Measurements from ENCODE around the gene SEC61A2. TPM values are rescaled to one million over a fixed set of nuclear protein-coding genes. Genes with fewer than 3 reads are reported as not detected.

Gene SEC61A2
- total and polyA plus RNA-seq, 2 of the 4 experiments (the other 2 are of a cell fraction): 6.8 to 10.3 TPM

GRCh38 chr10:12113627-12114026 lies 15.8 kb upstream of the SEC61A2 start:
- ATAC-seq (ENCODE audit: low read depth): no peak
- CTCF ChIA-PET: no interaction called here

More at GRCh38 chr10:12113627-12114026, 15.8 kb upstream of the SEC61A2 start:
- H3K23ac ChIP-seq (ENCODE audit: low read depth, low read length): no peak overlapping the region
- H4K5ac ChIP-seq (ENCODE audit: low read depth, low read length): no peak overlapping the region
- H3K9me3 ChIP-seq (ENCODE audit: control insufficient read depth, insufficient read depth, low read length): no peaks in the 10 kb centered on the region
- H3K4me2 ChIP-seq (ENCODE audit: low read depth, low read length): no peak overlapping the region
- H2BK5ac ChIP-seq (ENCODE audit: low read depth, low read length, poor library complexity, severe bottlenecking): no peak overlapping the region
- no peak overlapping the region for H2BK20ac ChIP-seq (ENCODE audit: low read depth, low read length)
- H3K18ac ChIP-seq (ENCODE audit: low read depth, low read length): no peak overlapping the region
- intact Hi-C loops (cut with micrococcal nuclease): no loop called here
- POLR2A ChIA-PET (ENCODE audit: unreplicated experiment): no interaction called here
- no TSS peak for BruUV-seq (replicated peaks)
- H2BK120ac ChIP-seq (ENCODE audit: low read depth, low read length): no peak overlapping the region
- H3K27ac ChIP-seq (ENCODE audit: insufficient read depth, low read length): no peak overlapping the region
- H4K20me1 ChIP-seq (ENCODE audit: insufficient read depth, low read length): no peaks in the 10 kb centered on the region
- no peaks in the 10 kb centered on the region for H3K27me3 ChIP-seq (ENCODE audit: control insufficient read depth, insufficient read depth, low read length)
- H3K4me3 ChIP-seq (ENCODE audit: insufficient read depth, low read depth, low read length): no peak overlapping the region
- no peak overlapping the region for H2AK5ac ChIP-seq (ENCODE audit: low read depth, low read length)
- in situ Hi-C loops (cut with MboI; ENCODE audit: low sequenced_read_pairs): no loop called here
- H3K36me3 ChIP-seq (ENCODE audit: control insufficient read depth, insufficient read depth, low read length): peaks cover 22% of the 10 kb centered on the region
- H3K4me1 ChIP-seq (ENCODE audit: control insufficient read depth, insufficient read depth, low read length): no peaks in the 10 kb centered on the region
- TF ChIP-seq, protein P1, sequence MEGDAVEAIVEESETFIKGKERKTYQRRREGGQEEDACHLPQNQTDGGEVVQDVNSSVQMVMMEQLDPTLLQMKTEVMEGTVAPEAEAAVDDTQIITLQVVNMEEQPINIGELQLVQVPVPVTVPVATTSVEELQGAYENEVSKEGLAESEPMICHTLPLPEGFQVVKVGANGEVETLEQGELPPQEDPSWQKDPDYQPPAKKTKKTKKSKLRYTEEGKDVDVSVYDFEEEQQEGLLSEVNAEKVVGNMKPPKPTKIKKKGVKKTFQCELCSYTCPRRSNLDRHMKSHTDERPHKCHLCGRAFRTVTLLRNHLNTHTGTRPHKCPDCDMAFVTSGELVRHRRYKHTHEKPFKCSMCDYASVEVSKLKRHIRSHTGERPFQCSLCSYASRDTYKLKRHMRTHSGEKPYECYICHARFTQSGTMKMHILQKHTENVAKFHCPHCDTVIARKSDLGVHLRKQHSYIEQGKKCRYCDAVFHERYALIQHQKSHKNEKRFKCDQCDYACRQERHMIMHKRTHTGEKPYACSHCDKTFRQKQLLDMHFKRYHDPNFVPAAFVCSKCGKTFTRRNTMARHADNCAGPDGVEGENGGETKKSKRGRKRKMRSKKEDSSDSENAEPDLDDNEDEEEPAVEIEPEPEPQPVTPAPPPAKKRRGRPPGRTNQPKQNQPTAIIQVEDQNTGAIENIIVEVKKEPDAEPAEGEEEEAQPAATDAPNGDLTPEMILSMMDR (conservative IDR thresholded peaks at IDR 0.05; ENCODE audit: low read depth, low read length): no peak
- TF ChIP-seq CHD1 (IDR thresholded peaks at IDR 0.05; ENCODE audit: low read depth, low read length) (no peak), CEBPB (IDR thresholded peaks at IDR 0.05; ENCODE audit: low read depth, low read length) (no peak), RAD21 (IDR thresholded peaks at IDR 0.05; ENCODE audit: low read length) (no peak), MAZ (IDR thresholded peaks at IDR 0.05; ENCODE audit: borderline replicate concordance, low read depth, low read length) (no peak), FOS (IDR thresholded peaks at IDR 0.05; ENCODE audit: low read depth, low read length) (no peak), MXI1 (IDR thresholded peaks at IDR 0.05; ENCODE audit: borderline replicate concordance, low read depth, low read length) (no peak), RCOR1 (IDR thresholded peaks at IDR 0.05; ENCODE audit: insufficient replicate concordance, low read length) (no peak), SMC3 (IDR thresholded peaks at IDR 0.05; ENCODE audit: low read depth, low read length) (no peak), POLR2A (IDR thresholded peaks at IDR 0.05; ENCODE audit: low read depth, low read length) (no peak), BHLHE40 (IDR thresholded peaks at IDR 0.05; ENCODE audit: low read depth, low read length) (no peak), RFX5 (IDR thresholded peaks at IDR 0.05; ENCODE audit: low read depth, low read length) (no peak), MAFK (IDR thresholded peaks at IDR 0.05; ENCODE audit: low read depth, low read length) (no peak), NFE2L2 (IDR thresholded peaks at IDR 0.05; ENCODE audit: low read depth, low read length) (no peak)
- TF ChIP-seq, protein P2, sequence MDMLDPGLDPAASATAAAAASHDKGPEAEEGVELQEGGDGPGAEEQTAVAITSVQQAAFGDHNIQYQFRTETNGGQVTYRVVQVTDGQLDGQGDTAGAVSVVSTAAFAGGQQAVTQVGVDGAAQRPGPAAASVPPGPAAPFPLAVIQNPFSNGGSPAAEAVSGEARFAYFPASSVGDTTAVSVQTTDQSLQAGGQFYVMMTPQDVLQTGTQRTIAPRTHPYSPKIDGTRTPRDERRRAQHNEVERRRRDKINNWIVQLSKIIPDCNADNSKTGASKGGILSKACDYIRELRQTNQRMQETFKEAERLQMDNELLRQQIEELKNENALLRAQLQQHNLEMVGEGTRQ (IDR thresholded peaks at IDR 0.05; ENCODE audit: low read depth, low read length): no peak
- no peak overlapping the region for H2AK9ac ChIP-seq (replicated peaks; ENCODE audit: low read depth, low read length, poor library complexity)
- no peak overlapping the region for H4K8ac ChIP-seq (ENCODE audit: low read depth in 2 of 2, low read length in 2 of 2)
- no peaks in the 10 kb centered on the region for H3K9me1 ChIP-seq (ENCODE audit: insufficient read depth, low read length)
- H3K79me1 ChIP-seq (ENCODE audit: low read depth in 1 of 2, low read length in 2 of 2): no peaks in the 10 kb centered on the region
- H3K56ac ChIP-seq (ENCODE audit: extremely low read depth, insufficient read depth, low read length): no peak overlapping the region
- no peak for DNase-seq
- H3K9ac ChIP-seq (ENCODE audit: low read depth, low read length): no peak overlapping the region
- no peak overlapping the region for H2BK15ac ChIP-seq (ENCODE audit: low read depth, low read length)
- no peak overlapping the region for H3K14ac ChIP-seq (replicated peaks; ENCODE audit: low read depth, low read length)
- no peak overlapping the region for H3K4ac ChIP-seq (ENCODE audit: low read depth, low read length)
- dilution Hi-C loops (cut with HindIII; ENCODE audit: low sequenced_read_pairs, unreplicated experiment): no loop called here
- 100% methylated on average over 1 of the region's 2 CpGs; no CpG with 5 or more reads in 1 of the 2 experiments for whole genome bisulfite sequencing, 2 experiments (ENCODE audit: extremely low coverage in 2 of 2, insufficient read length in 1 of 2)
- no peak overlapping the region for H2AFZ ChIP-seq (replicated peaks; ENCODE audit: low read length, poor library complexity)
- H4K91ac ChIP-seq (ENCODE audit: insufficient read depth, low read depth, low read length): no peak overlapping the region
